HUES64 (cell line): ENCODE data around the gene SIRT1.
"Not testable (repeated sequence)": the region's sequence is repeated elsewhere in the genome, so short reads cannot be mapped to it uniquely, and the experiment has no call there.

ENCODE experiments used
- H3K27ac ChIP-seq: 2 replicates; pipeline ENCODE4 v1.7.0; 2013; ENCODE audit warnings: low read depth, low read length, inconsistent platforms
- H3K27me3 ChIP-seq: 2 replicates; pipeline ENCODE4 v1.6.1; 2013; ENCODE audit warnings: mild to moderate bottlenecking, low read length; ENCODE audit not compliant: insufficient read depth
- H3K36me3 ChIP-seq: 2 replicates; pipeline ENCODE4 v1.6.1; 2013; ENCODE audit warnings: mild to moderate bottlenecking, low read length; ENCODE audit not compliant: insufficient read depth
- H3K4me1 ChIP-seq: 2 replicates; pipeline ENCODE4 v1.6.1; 2013; ENCODE audit warnings: mild to moderate bottlenecking, low read length, moderate library complexity; ENCODE audit not compliant: insufficient read depth
- H3K4me3 ChIP-seq: 2 replicates; pipeline ENCODE4 v1.5.1; 2013; ENCODE audit warnings: mild to moderate bottlenecking, low read length, moderate library complexity
- H3K9ac ChIP-seq: 2 replicates; pipeline ENCODE4 v1.6.1; 2013; ENCODE audit warnings: mild to moderate bottlenecking, low read depth, low read length
- H3K9me3 ChIP-seq: 2 replicates; pipeline ENCODE4 v1.6.1; 2013; ENCODE audit warnings: low read depth, low read length; ENCODE audit not compliant: insufficient read depth
- WGBS: fragments of 150-250, 120-280 bp; methylation state at CpG from one replicate; pipeline ENCODE4 v1.1.7; 2013; ENCODE audit warnings: missing lambda C conversion rate; 5-methylcytosine and 5-hydroxymethylcytosine counted together

Gene SIRT1

DNA sequence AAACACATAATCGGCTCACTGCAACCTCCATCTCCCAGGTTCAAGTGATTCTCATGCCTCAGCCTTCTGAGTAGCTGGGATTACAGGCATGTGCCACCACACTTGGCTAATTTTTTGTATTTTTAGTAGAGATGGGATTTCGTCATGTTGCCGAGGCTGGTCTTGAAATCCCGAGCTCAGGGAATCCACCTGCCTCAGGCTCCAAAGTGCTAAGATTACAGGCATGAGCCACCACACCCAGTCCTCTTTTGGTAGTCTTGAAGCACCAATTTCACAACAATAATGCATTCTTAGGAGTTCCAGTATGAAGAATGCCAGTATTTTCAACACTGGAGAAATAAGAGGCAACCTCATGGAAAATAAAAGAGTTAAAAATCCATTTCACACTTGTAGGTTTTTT is 81.6 kb downstream of the SIRT1 start:
- not testable (repeated sequence) for H3K27me3 ChIP-seq, H3K9me3 ChIP-seq, H3K27ac ChIP-seq, H3K9ac ChIP-seq, H3K4me1 ChIP-seq, H3K4me3 ChIP-seq
- peaks cover 35% of the 10 kb centered on the region for H3K36me3 ChIP-seq
- 91% methylated on average over 4 of the region's 4 CpGs for WGBS
